Neuronal stem cell (in vitro differentiated cells): ENCODE data around the gene SSH3.
A peak's percentile ranks its signal among the peaks of the same experiment; 100 is the strongest.

Experiments
- DNase-seq: peaks from one replicate; pipeline ENCODE4 v3.0.0-alpha.2; 2013; ENCODE audit warnings: low spot score
- H2AFZ ChIP-seq: one replicate; pipeline ENCODE4 v1.6.1; 2013; ENCODE audit warnings: mild to moderate bottlenecking, low read length, inconsistent platforms
- H2AK5ac ChIP-seq: 2 replicates; pipeline ENCODE4 v1.6.1; 2013; ENCODE audit warnings: low read depth, mild to moderate bottlenecking, inconsistent platforms, low read length, moderate library complexity, mixed read lengths
- H2BK120ac ChIP-seq: 2 replicates; pipeline ENCODE4 v1.6.1; 2013; ENCODE audit warnings: low read depth, mild to moderate bottlenecking, inconsistent platforms, low read length, moderate library complexity, mixed read lengths
- H2BK12ac ChIP-seq: one replicate; pipeline ENCODE4 v1.6.1; 2013; ENCODE audit warnings: low read length, inconsistent platforms
- H2BK15ac ChIP-seq: 2 replicates; pipeline ENCODE4 v1.6.1; 2013; ENCODE audit warnings: mild to moderate bottlenecking, low read length, inconsistent platforms, mixed read lengths
- H2BK5ac ChIP-seq: one replicate; pipeline ENCODE4 v1.6.1; 2013; ENCODE audit warnings: inconsistent platforms, mild to moderate bottlenecking, low read length, moderate library complexity
- H3K14ac ChIP-seq: one replicate; pipeline ENCODE4 v1.6.1; 2013; ENCODE audit warnings: low read length, inconsistent platforms
- H3K18ac ChIP-seq: 2 replicates; pipeline ENCODE4 v1.6.1; 2013; ENCODE audit warnings: low read length, inconsistent platforms
- H3K23ac ChIP-seq: 2 replicates; pipeline ENCODE4 v1.6.1; 2013; ENCODE audit warnings: low read depth, mild to moderate bottlenecking, mixed read lengths, low read length, inconsistent platforms; ENCODE audit not compliant: poor library complexity
- H3K27ac ChIP-seq: replicated peaks from 3 replicates; pipeline ENCODE4 v1.5.1; 2013; ENCODE audit warnings: low read length, inconsistent platforms
- H3K27me3 ChIP-seq, 3 experiments: 2 replicates each; pipeline ENCODE4 v1.6.1; 2013; ENCODE audit warnings: low read length in 3 of 3, mild to moderate bottlenecking in 2 of 3, inconsistent platforms in 1 of 3, low read depth in 1 of 3, mixed read lengths in 1 of 3, moderate library complexity in 1 of 3; ENCODE audit not compliant: control insufficient read depth in 3 of 3, insufficient read depth in 3 of 3
- H3K36me3 ChIP-seq, 2 donors: replicated peaks in 1 of 2; 2 replicates each; pipeline ENCODE4 v1.6.1; 2013; ENCODE audit warnings: low read length in 2 of 2; ENCODE audit not compliant: control insufficient read depth in 2 of 2, insufficient read depth in 2 of 2
- H3K4ac ChIP-seq: 2 replicates; pipeline ENCODE4 v1.6.1; 2013; ENCODE audit warnings: inconsistent platforms, mild to moderate bottlenecking, low read length, moderate library complexity
- H3K4me1 ChIP-seq, 2 donors: 1 replicate in 1 of 2; 2 replicates in 1 of 2; pipeline ENCODE4 v1.6.1; 2013; ENCODE audit warnings: low read length in 2 of 2, low read depth in 1 of 2; ENCODE audit not compliant: control insufficient read depth in 2 of 2, insufficient read depth in 1 of 2
- H3K4me2 ChIP-seq: one replicate; pipeline ENCODE4 v1.6.1; 2013; ENCODE audit warnings: mild to moderate bottlenecking, low read length, inconsistent platforms; ENCODE audit not compliant: insufficient read depth, poor library complexity, severe bottlenecking
- H3K4me3 ChIP-seq, 2 donors: 2 replicates each; pipeline ENCODE4 v1.5.1; 2013; ENCODE audit warnings: low read length in 2 of 2, mild to moderate bottlenecking in 2 of 2, inconsistent platforms in 1 of 2, moderate library complexity in 1 of 2
- H3K79me1 ChIP-seq: one replicate; pipeline ENCODE4 v1.6.1; 2013; ENCODE audit warnings: low read depth, mild to moderate bottlenecking, inconsistent platforms, low read length, moderate library complexity
- H3K9ac ChIP-seq: one replicate; pipeline ENCODE4 v1.6.1; 2013; ENCODE audit warnings: mild to moderate bottlenecking, low read depth, low read length, inconsistent platforms; ENCODE audit not compliant: poor library complexity
- H3K9me3 ChIP-seq, 2 donors: replicated peaks in 1 of 2; 2 replicates each; pipeline versions ENCODE3 to v1.6.1; 2013; ENCODE audit warnings: low read length in 2 of 2, mild to moderate bottlenecking in 2 of 2, inconsistent platforms in 1 of 2, low read depth in 1 of 2, mixed read lengths in 1 of 2, moderate library complexity in 1 of 2; ENCODE audit not compliant: control insufficient read depth in 2 of 2, insufficient read depth in 1 of 2
- H4K8ac ChIP-seq: one replicate; pipeline ENCODE4 v1.6.1; 2013; ENCODE audit warnings: low read depth, mild to moderate bottlenecking, inconsistent platforms, low read length, moderate library complexity
- H4K91ac ChIP-seq: one replicate; pipeline ENCODE4 v1.6.1; 2013; ENCODE audit warnings: low read length, low read depth, mild to moderate bottlenecking, inconsistent platforms; ENCODE audit not compliant: poor library complexity
- WGBS, 2 donors: extraction: QIAGEN DNeasy Blood & Tissue Kit; methylation state at CpG; one replicate each; pipeline ENCODE4 v1.1.7; 2013; ENCODE audit warnings: missing lambda C conversion rate in 2 of 2, mixed read lengths in 1 of 2; ENCODE audit not compliant: insufficient read length in 2 of 2, insufficient replicate concordance in 1 of 2; ENCODE audit errors: extremely low coverage in 2 of 2; 5-methylcytosine and 5-hydroxymethylcytosine counted together

Gene SSH3

GRCh38 chr11:67271541-67272284, 31.6 kb upstream of the SSH3 start:
- Histone ChIP-seq H2AFZ (no peak overlapping the region), H3K27me3 (no peaks in the 10 kb centered on the region), H2BK5ac (peak overlapping the region; percentile 41), H3K79me1 (peaks cover 40% of the 10 kb centered on the region), H3K4ac (no peak overlapping the region), H3K4me1 (peaks cover 26 to 40% of the 10 kb centered on the region in 2 donors), H3K27ac (no peak overlapping the region), H3K4me3 (no peak overlapping the region), H2BK12ac (no peak overlapping the region), H2BK120ac (no peak overlapping the region), H4K8ac (no peak overlapping the region), H3K18ac (peak overlapping the region; percentile 21), H4K91ac (peak overlapping the region; percentile 38), H3K9ac (peak overlapping the region; percentile 88), H2AK5ac (peak overlapping the region; percentile 66), H3K23ac (peak overlapping the region; percentile 52), H3K4me2 (no peak overlapping the region), H2BK15ac (no peak overlapping the region), H3K36me3 (peaks cover 9 to 51% of the 10 kb centered on the region in 2 donors), H3K9me3 (no peaks in the 10 kb centered on the region), H3K14ac (no peak overlapping the region)
- DNase-seq, result no peak
- no CpG with 5 or more reads among the region's 19 CpGs for WGBS, 2 donors

DNA sequence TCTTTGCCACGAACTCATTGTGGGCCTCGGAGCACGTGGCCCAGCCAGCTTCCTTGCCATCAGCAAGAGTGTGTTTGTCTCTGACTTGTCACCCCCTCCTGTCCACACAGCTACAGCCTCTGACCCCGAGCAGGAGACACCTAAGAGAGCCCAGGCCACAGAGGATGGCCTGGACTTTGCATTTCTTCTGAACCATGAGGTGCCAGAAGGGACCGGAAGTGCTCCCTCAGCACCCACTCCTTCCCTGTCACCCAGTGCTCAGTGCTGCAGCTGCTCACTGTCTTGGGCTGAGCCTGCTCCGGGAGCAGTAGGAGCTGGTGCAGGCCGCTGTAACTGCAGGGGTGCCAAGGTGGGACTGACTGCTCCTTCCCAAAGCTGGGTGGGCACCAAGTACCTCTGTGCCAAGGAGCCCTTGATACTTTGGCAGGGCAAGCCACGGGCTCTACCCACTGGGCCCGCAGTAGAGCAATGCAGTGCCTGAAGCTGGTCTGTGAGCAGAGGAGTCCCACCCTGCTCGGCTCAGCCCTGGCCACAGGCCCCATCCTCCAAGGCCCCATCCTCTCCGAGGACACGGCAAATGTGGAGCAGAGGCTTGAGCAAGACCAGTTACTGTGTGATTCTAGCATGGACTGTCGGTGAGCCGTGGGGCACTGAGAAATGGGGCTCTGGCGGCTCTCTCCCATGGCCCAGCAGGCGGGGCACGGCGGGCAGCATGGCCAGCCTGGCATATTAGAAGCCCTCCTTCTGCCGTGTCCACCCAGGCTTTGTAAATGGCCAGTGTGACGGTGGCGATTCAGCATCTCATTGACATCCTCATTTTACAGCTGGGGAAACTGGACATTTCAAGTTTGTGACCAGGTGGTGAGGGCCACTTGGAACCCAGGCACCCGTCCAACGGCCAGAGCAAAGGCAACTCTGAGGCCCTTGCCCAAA, 30.7 kb upstream of the SSH3 start:
- Histone ChIP-seq H3K79me1 (peaks cover 40% of the 10 kb centered on the region), H3K4ac (no peak overlapping the region), H3K4me3 (no peak overlapping the region)

GRCh38 chr11:67273260-67273990, 29.9 kb upstream of the SSH3 start:
- no peak overlapping the region for H3K23ac ChIP-seq
- H3K18ac ChIP-seq, result no peak overlapping the region
- H3K14ac ChIP-seq, result no peak overlapping the region
- H3K4me2 ChIP-seq, result no peak overlapping the region
- peak overlapping the region; percentile 66 for H3K9ac ChIP-seq
- no peak overlapping the region for H2BK15ac ChIP-seq
- H2AFZ ChIP-seq, result no peak overlapping the region
- H3K4ac ChIP-seq, result no peak overlapping the region
- no peak overlapping the region for H2BK120ac ChIP-seq
- no peak overlapping the region for H4K8ac ChIP-seq
- no peak for DNase-seq
- no peak overlapping the region for H3K4me3 ChIP-seq
- no peak overlapping the region for H2BK5ac ChIP-seq
- no CpG with 5 or more reads among the region's 14 CpGs for WGBS, 2 donors
- H3K79me1 ChIP-seq, result peaks cover 33% of the 10 kb centered on the region
- H3K27ac ChIP-seq, result no peak overlapping the region
- no peaks in the 10 kb centered on the region for H3K27me3 ChIP-seq
- peak overlapping the region; percentile 59 for H4K91ac ChIP-seq
- H3K36me3 ChIP-seq, result peaks cover 5 to 42% of the 10 kb centered on the region in 2 donors
- H3K9me3 ChIP-seq, result no peaks in the 10 kb centered on the region
- H2BK12ac ChIP-seq, result no peak overlapping the region
- H3K4me1 ChIP-seq, result peaks cover 30 to 37% of the 10 kb centered on the region in 2 donors
- no peak overlapping the region for H2AK5ac ChIP-seq

More for the DNA sequence above, 30.7 kb upstream of the SSH3 start:
- H3K4me1 ChIP-seq, result peaks cover 27 to 39% of the 10 kb centered on the region in 2 donors
- no CpG with 5 or more reads among the region's 23 CpGs for WGBS, 2 donors
- H3K14ac ChIP-seq, result no peak overlapping the region
- no peak overlapping the region for H2AK5ac ChIP-seq
- H3K9ac ChIP-seq, result peak overlapping the region; percentile 72
- no peak overlapping the region for H3K4me2 ChIP-seq
- no peaks in the 10 kb centered on the region for H3K9me3 ChIP-seq
- DNase-seq, result no peak
- H2BK15ac ChIP-seq, result no peak overlapping the region
- no peaks in the 10 kb centered on the region for H3K27me3 ChIP-seq
- H3K23ac ChIP-seq, result peak overlapping the region; percentile 69
- peak overlapping the region; percentile 38 for H4K91ac ChIP-seq
- no peak overlapping the region for H3K18ac ChIP-seq
- H2BK12ac ChIP-seq, result no peak overlapping the region
- no peak overlapping the region for H2BK120ac ChIP-seq
- H4K8ac ChIP-seq, result no peak overlapping the region
- H2BK5ac ChIP-seq, result peak overlapping the region; percentile 41
- peaks cover 9 to 50% of the 10 kb centered on the region in 2 donors for H3K36me3 ChIP-seq
- H2AFZ ChIP-seq, result no peak overlapping the region
- no peak overlapping the region for H3K27ac ChIP-seq
